HEK293 (cell line): ENCODE data around the gene EDNRA.

Experiments
- CTCF ChIA-PET: fragments of 350-600 bp; formaldehyde crosslinking; extraction: SDS; loops from one replicate; lab custom pipeline; 2021; ENCODE audit warnings: antibody characterized with exemption; lab: Yijun Ruan, JAX
- POLR2A ChIA-PET: fragments of 300-600 bp; formaldehyde crosslinking; extraction: SDS; loops from one replicate; lab custom pipeline; 2020; ENCODE audit warnings: antibody characterized with exemption, inconsistent platforms; lab: Yijun Ruan, JAX
- H3K27ac ChIP-seq: fragments of 200-500 bp; sonication (Bioruptor generic); 2 replicates; pipeline ENCODE4 v1.5.1; 2014; ENCODE audit warnings: low read depth, low read length, control low read depth, inconsistent platforms; ENCODE audit errors: extremely low read depth
- H3K36me3 ChIP-seq, 2 experiments: fragments of 200-500 bp in 1 of 2; sonication (Bioruptor generic) in 1 of 2; 1 replicate in 1 of 2; 2 replicates in 1 of 2; pipeline ENCODE4 v1.5.1; 2014 to 2017; ENCODE audit warnings: inconsistent platforms in 2 of 2, low read length in 2 of 2; ENCODE audit not compliant: control insufficient read depth in 2 of 2, insufficient read depth in 1 of 2
- H3K4me1 ChIP-seq: fragments of 200-500 bp; sonication (Bioruptor generic); 2 replicates; pipeline ENCODE4 v1.5.1; 2014; ENCODE audit warnings: mild to moderate bottlenecking, low read length, inconsistent platforms; ENCODE audit not compliant: control insufficient read depth, insufficient read depth
- H3K4me3 ChIP-seq: 2 replicates; pipeline ENCODE4 v1.5.1; 2011; ENCODE audit warnings: low read depth, mild to moderate bottlenecking, control low read depth, low read length, moderate library complexity
- H3K9me3 ChIP-seq: fragments of 200-500 bp; sonication (Bioruptor generic); 2 replicates; pipeline ENCODE4 v1.5.1; 2014; ENCODE audit warnings: low read depth, low read length, inconsistent platforms; ENCODE audit not compliant: control insufficient read depth, insufficient read depth
- BCL11A ChIP-seq: fragments of 450-650 bp; formaldehyde crosslinking; IDR thresholded peaks from 2 replicates; pipeline ENCODE4 v1.5.1; 2016; ENCODE audit warnings: low read depth, missing biosample characterization, missing genetic modification characterization
- IKZF3 ChIP-seq: fragments of 450-650 bp; IDR thresholded peaks from 2 replicates; pipeline ENCODE4 v1.5.0; 2018; ENCODE audit warnings: missing biosample characterization, mild to moderate bottlenecking, missing genetic modification characterization, moderate library complexity
- PRDM10 ChIP-seq: fragments of 450-650 bp; formaldehyde crosslinking; IDR thresholded peaks from 2 replicates; pipeline ENCODE4 v1.5.1; 2016; ENCODE audit warnings: missing biosample characterization, missing genetic modification characterization
- SCRT1 ChIP-seq: fragments of 450-650 bp; formaldehyde crosslinking; IDR thresholded peaks from 2 replicates; pipeline ENCODE4 v1.5.1; 2016; ENCODE audit warnings: missing biosample characterization, missing genetic modification characterization, borderline replicate concordance
- ZBTB7A ChIP-seq: fragments of 450-650 bp; formaldehyde crosslinking; IDR thresholded peaks from 2 replicates; pipeline ENCODE4 v1.5.1; 2016; ENCODE audit warnings: low read depth, missing biosample characterization, missing genetic modification characterization
- ZFP37 ChIP-seq: fragments of 450-650 bp; formaldehyde crosslinking; IDR thresholded peaks from 2 replicates; pipeline ENCODE4 v1.5.1; 2016; ENCODE audit warnings: missing biosample characterization, missing genetic modification characterization
- ZFP41 ChIP-seq: fragments of 450-650 bp; formaldehyde crosslinking; IDR thresholded peaks from 2 replicates; pipeline ENCODE4 v1.5.1; 2016; ENCODE audit warnings: missing biosample characterization, missing genetic modification characterization, borderline replicate concordance
- ZNF266 ChIP-seq: fragments of 450-650 bp; formaldehyde crosslinking; IDR thresholded peaks from 2 replicates; pipeline ENCODE4 v1.5.1; 2016; ENCODE audit warnings: missing biosample characterization, missing genetic modification characterization, low read depth
- ZNF433 ChIP-seq: fragments of 450-650 bp; formaldehyde crosslinking; IDR thresholded peaks from 2 replicates; pipeline ENCODE4 v1.5.1; 2016; ENCODE audit warnings: missing biosample characterization, missing genetic modification characterization, low read depth
- ZNF529 ChIP-seq: fragments of 450-650 bp; formaldehyde crosslinking; IDR thresholded peaks from 2 replicates; pipeline ENCODE4 v1.5.1; 2017; ENCODE audit warnings: missing genetic modification characterization, missing biosample characterization; ENCODE audit not compliant: insufficient replicate concordance
- ZNF571 ChIP-seq: fragments of 450-650 bp; formaldehyde crosslinking; IDR thresholded peaks from 2 replicates; pipeline ENCODE4 v1.5.0; 2017; ENCODE audit warnings: missing biosample characterization, missing genetic modification characterization
- ZNF580 ChIP-seq: fragments of 450-650 bp; formaldehyde crosslinking; IDR thresholded peaks from 2 replicates; pipeline ENCODE4 v1.5.1; 2016; ENCODE audit warnings: missing biosample characterization, missing genetic modification characterization
- ZNF645 ChIP-seq: fragments of 450-650 bp; formaldehyde crosslinking; IDR thresholded peaks from 2 replicates; pipeline ENCODE4; 2016; ENCODE audit warnings: missing biosample characterization, missing genetic modification characterization
- ZNF692 ChIP-seq: fragments of 450-650 bp; formaldehyde crosslinking; IDR thresholded peaks from 2 replicates; pipeline ENCODE4 v1.5.1; 2016; ENCODE audit warnings: missing biosample characterization, missing genetic modification characterization
- ZSCAN18 ChIP-seq: fragments of 450-650 bp; formaldehyde crosslinking; IDR thresholded peaks from 2 replicates; pipeline ENCODE4 v1.5.1; 2016; ENCODE audit warnings: missing biosample characterization, missing genetic modification characterization

Gene EDNRA

GRCh38 chr4:147498031-147498660 is 17.2 kb downstream of the EDNRA start:
- Histone ChIP-seq H3K4me3 (no peak overlapping the region), H3K4me1 (no peaks in the 10 kb centered on the region), H3K27ac (no peak overlapping the region), H3K36me3 (no peaks in the 10 kb centered on the region), H3K9me3 (no peaks in the 10 kb centered on the region)
- POLR2A ChIA-PET = no interaction called here
- CTCF ChIA-PET = no interaction called here
- no peak for TF ChIP-seq ZNF571 (tag by site-specific recombination)
- TF ChIP-seq ZNF433 (tag by site-specific recombination) = no peak
- TF ChIP-seq ZSCAN18 (tag by site-specific recombination) = no peak
- TF ChIP-seq BCL11A (tag by site-specific recombination) = no peak
- no peak for TF ChIP-seq SCRT1
- TF ChIP-seq ZNF266 (tag by site-specific recombination) = no peak
- no peak for TF ChIP-seq ZFP37 (tag by site-specific recombination)
- TF ChIP-seq ZNF692 (tag by site-specific recombination) = no peak

GRCh38 chr4:147508346-147508745 is 27.4 kb downstream of the EDNRA start:
- Histone ChIP-seq H3K4me1 (no peaks in the 10 kb centered on the region), H3K9me3 (no peaks in the 10 kb centered on the region), H3K27ac (no peak overlapping the region), H3K4me3 (no peak overlapping the region), H3K36me3 (no peaks in the 10 kb centered on the region)
- ChIA-PET CTCF (interaction anchor here (0.7 to 3.3 kb wide), 2 partner anchors 11 to 26 kb away, joined by 4 to 12 read pairs; no protein-coding TSS in a partner anchor), POLR2A (no interaction called here)
- TF ChIP-seq ZNF645 = no peak
- no peak for TF ChIP-seq ZNF529 (tag by site-specific recombination)
- no peak for TF ChIP-seq ZFP41 (tag by site-specific recombination)
- no peak for TF ChIP-seq ZNF580 (tag by site-specific recombination)
- no peak for TF ChIP-seq IKZF3 (tag by site-specific recombination)
- no peak for TF ChIP-seq ZNF571 (tag by site-specific recombination)
- no peak for TF ChIP-seq ZBTB7A (tag by site-specific recombination)
- TF ChIP-seq PRDM10 (tag by site-specific recombination) = no peak
